Keratinocyte (primary cell): Measurements from ENCODE around the gene ECHDC3.

Source experiments
- CTCF ChIP-seq, 3 experiments: IDR thresholded peaks in 1 of 3; conservative IDR thresholded peaks in 1 of 3; optimal IDR thresholded peaks in 1 of 3; 2 replicates in 2 of 3; 3 replicates in 1 of 3; pipeline versions ENCODE3 to v1.5.1; 2011; ENCODE audit warnings: low read length in 3 of 3, mild to moderate bottlenecking in 3 of 3, moderate library complexity in 2 of 3, control low read depth in 1 of 3, inconsistent platforms in 1 of 3; ENCODE audit not compliant: insufficient read depth in 2 of 3; ENCODE audit errors: extremely low read depth in 1 of 3
- EZH2 ChIP-seq: IDR thresholded peaks from one replicate; pipeline ENCODE4 v1.6.1; 2012; ENCODE audit warnings: inconsistent platforms, mild to moderate bottlenecking, low read length, moderate library complexity

DNA sequence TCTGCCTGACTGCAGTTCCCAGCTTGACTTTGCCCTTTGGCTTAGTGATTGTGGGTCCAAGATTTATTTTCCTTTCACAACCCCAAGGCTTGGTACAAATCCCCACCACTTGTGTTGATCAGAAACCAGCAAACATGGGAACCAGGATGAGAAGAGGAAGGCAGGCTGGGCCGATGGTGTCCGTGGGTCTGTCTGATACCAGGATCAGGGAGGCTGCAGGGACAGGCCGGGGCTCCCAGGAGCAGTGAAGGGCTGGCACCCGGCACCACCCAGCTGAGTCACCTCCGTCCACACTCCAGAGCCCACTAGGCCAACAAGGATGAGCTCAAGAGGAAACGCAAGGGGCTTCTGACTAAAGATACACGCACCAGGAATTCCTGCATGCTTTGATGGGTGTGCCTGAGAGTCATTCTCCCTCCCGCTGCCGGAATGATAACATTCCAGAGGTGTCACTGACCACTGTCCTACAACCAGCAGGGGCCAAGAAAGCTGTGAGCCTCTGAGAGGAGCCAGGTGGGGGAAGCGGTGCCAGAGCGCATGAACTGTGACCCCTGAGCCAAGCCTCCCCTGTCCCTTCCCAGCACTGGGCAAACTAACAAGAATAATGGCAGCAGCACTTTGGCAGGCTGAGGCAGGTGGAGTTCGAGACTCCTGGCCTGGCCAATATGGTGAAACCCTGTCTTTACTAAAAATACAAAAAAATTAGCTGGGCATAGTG, 51.7 kb downstream of the ECHDC3 start:
- TF ChIP-seq CTCF (optimal IDR thresholded peaks at IDR 0.05 in 1 of 3, IDR thresholded peaks at IDR 0.05 in 1 of 3, conservative IDR thresholded peaks at IDR 0.05 in 1 of 3; ENCODE audit: extremely low read depth in 1 of 3, insufficient read depth in 2 of 3, low read length in 3 of 3) = no peak
- no peak for TF ChIP-seq EZH2
